ENCODE data around the gene ANGPTL7.

DNA sequence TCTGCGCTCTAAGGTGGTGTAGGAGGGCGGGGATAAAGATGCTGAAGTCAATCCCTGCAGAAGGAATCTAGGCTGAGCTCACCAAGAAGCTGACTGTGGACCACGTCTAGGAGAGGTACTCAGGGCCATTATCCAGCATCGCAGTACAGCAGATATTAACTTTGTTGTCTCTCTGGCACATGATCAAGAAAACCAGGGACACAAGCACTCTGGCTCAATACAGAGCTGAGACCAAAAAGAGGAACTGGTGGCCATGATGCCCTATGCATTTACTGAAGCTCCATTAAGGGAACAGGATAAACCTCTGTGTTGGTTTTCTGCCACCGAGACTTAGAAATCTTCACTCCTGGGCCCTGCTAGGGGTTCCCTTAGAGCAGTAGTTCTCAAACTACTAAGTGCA lies 38.0 kb upstream of the ANGPTL7 start:
- TF ChIP-seq POLR2A (IDR thresholded peaks at IDR 0.05) (no peak), CTCF (IDR thresholded peaks at IDR 0.05) (no peak)
